ENCODE results near the gene WDR41.
A peak's percentile ranks its signal among the peaks of the same experiment; 100 is the strongest.

WDR41 gene

DNA sequence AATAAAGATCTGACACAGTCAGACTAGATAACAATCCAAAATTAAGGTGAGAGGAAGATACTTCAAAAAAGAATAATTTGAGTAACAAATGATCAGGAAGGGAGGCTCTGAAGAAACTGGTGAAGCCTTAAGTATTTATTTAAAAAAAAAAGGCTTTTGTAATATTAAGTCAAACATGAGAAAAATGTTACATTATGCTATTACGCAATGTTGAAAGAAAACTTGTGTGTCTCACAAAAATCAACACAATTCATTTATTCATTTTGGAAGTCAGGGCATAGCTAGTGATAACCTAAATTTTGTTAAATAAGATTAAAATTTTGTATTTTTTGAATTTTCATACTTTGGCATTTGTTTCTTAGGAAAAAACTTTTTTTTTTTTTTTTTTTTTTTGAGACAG, 28.2 kb downstream of the WDR41 start:
- TF ChIP-seq, protein P1, sequence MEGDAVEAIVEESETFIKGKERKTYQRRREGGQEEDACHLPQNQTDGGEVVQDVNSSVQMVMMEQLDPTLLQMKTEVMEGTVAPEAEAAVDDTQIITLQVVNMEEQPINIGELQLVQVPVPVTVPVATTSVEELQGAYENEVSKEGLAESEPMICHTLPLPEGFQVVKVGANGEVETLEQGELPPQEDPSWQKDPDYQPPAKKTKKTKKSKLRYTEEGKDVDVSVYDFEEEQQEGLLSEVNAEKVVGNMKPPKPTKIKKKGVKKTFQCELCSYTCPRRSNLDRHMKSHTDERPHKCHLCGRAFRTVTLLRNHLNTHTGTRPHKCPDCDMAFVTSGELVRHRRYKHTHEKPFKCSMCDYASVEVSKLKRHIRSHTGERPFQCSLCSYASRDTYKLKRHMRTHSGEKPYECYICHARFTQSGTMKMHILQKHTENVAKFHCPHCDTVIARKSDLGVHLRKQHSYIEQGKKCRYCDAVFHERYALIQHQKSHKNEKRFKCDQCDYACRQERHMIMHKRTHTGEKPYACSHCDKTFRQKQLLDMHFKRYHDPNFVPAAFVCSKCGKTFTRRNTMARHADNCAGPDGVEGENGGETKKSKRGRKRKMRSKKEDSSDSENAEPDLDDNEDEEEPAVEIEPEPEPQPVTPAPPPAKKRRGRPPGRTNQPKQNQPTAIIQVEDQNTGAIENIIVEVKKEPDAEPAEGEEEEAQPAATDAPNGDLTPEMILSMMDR (IDR thresholded peaks at IDR 0.05; ENCODE audit: low read depth, low read length): no peak
- H3K4me3 ChIP-seq (replicated peaks in 1 of 2; ENCODE audit: low read depth in 2 of 2, low read length in 2 of 2): no peak overlapping the region
- peak; percentile 31 to 43 for DNase-seq (ENCODE audit: low read depth in 2 of 2)

DNA sequence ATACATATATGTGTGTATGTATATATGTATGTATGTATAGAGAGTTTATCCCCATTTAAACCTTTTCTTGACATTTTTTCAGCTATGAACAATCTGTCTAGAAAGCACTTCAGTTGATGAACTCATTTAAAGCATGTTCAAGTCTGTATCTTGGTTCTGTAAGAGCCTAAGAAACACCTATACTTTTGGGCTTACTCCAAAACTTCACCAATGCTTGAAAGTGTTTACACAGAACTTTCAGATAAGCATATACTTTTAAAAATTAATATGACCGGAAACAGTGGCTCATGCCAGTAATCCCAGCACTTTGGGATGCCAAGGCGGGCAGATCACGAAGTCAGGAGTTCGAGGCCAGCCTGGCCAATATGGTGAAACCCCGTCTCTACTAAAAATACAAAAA, 30.8 kb downstream of the WDR41 start:
- TF ChIP-seq, protein P1 (IDR thresholded peaks at IDR 0.05; ENCODE audit: low read depth, low read length): no peak

DNA sequence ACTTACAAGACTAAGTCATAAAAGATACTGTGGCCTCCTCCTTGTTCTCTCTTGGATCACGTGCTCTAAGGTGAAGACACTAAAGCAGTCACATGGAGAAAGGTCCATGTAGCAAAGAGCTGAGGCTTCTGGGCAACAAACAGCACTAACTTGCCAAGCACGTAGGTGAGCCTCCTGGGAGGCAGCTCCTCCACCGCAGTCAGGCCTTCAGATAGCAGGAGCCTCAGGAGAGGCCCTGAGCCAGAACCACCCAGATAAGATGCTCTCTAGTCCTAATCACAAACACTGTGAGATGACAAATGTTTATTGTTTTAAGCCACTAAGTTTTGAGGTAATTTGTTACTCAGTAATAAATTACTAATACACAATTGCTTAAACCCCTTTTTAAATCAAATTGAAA, 38.0 kb downstream of the WDR41 start:
- TF ChIP-seq, protein P1 (IDR thresholded peaks at IDR 0.05; ENCODE audit: low read depth, low read length): no peak
- H3K4me3 ChIP-seq (replicated peaks in 1 of 2; ENCODE audit: low read depth in 2 of 2, low read length in 2 of 2): no peak overlapping the region
- DNase-seq (ENCODE audit: low read depth in 2 of 2): no peak

More for the DNA sequence above, 30.8 kb downstream of the WDR41 start:
- no peak overlapping the region for H3K4me3 ChIP-seq (replicated peaks in 1 of 2; ENCODE audit: low read depth in 2 of 2, low read length in 2 of 2)
- no peak for DNase-seq (ENCODE audit: low read depth in 2 of 2)

DNA sequence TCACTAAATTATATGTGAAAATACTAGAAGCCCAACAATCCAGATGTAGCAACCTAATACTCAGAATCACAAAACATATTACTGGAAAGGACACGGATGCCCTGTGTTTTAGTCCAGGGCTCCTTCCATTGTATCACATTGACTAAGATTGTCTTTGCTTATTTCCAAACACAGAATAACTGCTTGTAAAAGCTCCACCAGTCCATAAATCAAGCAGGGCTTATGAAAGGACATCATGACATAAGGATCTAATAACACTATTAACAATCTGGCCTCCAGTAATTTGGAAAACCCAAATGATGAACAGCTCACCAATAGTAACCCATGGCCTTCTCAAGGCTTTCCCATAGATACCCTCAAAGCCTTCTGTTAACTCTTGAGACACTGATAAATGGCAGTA, 39.8 kb downstream of the WDR41 start:
- TF ChIP-seq, protein P1 (IDR thresholded peaks at IDR 0.05; ENCODE audit: low read depth, low read length): no peak
- DNase-seq (ENCODE audit: low read depth in 2 of 2): no peak
- no peak overlapping the region for H3K4me3 ChIP-seq (replicated peaks in 1 of 2; ENCODE audit: low read depth in 2 of 2, low read length in 2 of 2)

- TF ChIP-seq, protein P1 (IDR thresholded peaks at IDR 0.05; ENCODE audit: low read depth, low read length): no peak
- no peak overlapping the region for H3K4me3 ChIP-seq (replicated peaks in 1 of 2; ENCODE audit: low read depth in 2 of 2, low read length in 2 of 2)
Measured at GRCh38 chr5:77449981-77450380, 42.1 kb downstream of the WDR41 start.

DNA sequence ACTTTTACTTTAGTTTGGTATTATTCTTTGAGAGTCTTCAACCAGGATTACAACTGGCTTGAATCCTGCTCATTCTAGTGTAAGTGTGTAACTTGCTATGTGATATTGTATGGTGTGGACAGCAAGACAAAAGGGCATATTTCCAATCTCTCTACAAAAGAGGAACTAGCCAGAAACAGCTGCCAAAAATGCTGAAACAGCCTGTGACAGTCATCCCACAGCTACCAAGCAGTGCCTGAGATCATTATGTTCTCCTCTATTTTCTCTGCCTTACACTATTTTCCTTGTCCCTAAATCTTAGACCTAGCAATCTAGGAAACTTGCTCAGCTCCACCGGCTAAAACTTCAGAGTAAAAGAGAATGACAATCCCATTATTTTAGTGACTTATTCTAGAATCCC, 42.8 kb downstream of the WDR41 start:
- TF ChIP-seq, protein P1 (IDR thresholded peaks at IDR 0.05; ENCODE audit: low read depth, low read length): no peak
- H3K4me3 ChIP-seq (replicated peaks in 1 of 2; ENCODE audit: low read depth in 2 of 2, low read length in 2 of 2): no peak overlapping the region
- no peak for DNase-seq (ENCODE audit: low read depth in 2 of 2)

More at GRCh38 chr5:77449981-77450380, 42.1 kb downstream of the WDR41 start:
- DNase-seq (ENCODE audit: low read depth in 2 of 2): peak; percentile 34 to 43

GRCh38 chr5:77448831-77449230, 43.3 kb downstream of the WDR41 start:
- TF ChIP-seq, protein P1 (IDR thresholded peaks at IDR 0.05; ENCODE audit: low read depth, low read length): no peak
- no peak for DNase-seq (ENCODE audit: low read depth in 2 of 2)
- no peak overlapping the region for H3K4me3 ChIP-seq (replicated peaks in 1 of 2; ENCODE audit: low read depth in 2 of 2, low read length in 2 of 2)

All from cardiac fibroblast (primary cell).